OCI-LY1 (cell line): ENCODE measurements around the gene DIP2B.
"Not testable (repeated sequence)": the region's sequence is repeated elsewhere in the genome, so short reads cannot be mapped to it uniquely, and the experiment has no call there.

Experiments
- H2AFZ ChIP-seq: fragments of 200-600 bp; sonication (generic), shearing (Covaris generic); 2 replicates; pipeline ENCODE4 v1.6.0; 2014; ENCODE audit warnings: antibody characterized with exemption, mild to moderate bottlenecking, low read length
- H3F3A ChIP-seq: fragments of 200-600 bp; sonication (generic), shearing (Covaris generic); 2 replicates; pipeline ENCODE4 v1.6.0; 2014; ENCODE audit warnings: mild to moderate bottlenecking, antibody characterized with exemption, low read length, moderate library complexity; ENCODE audit not compliant: insufficient read depth
- H3K27ac ChIP-seq: fragments of 200-600 bp; sonication (generic); 2 replicates; pipeline ENCODE4 v1.5.1; 2014; ENCODE audit warnings: low read length, mixed run types, mild to moderate bottlenecking, low read depth; ENCODE audit not compliant: poor library complexity, severe bottlenecking
- H3K27me3 ChIP-seq: fragments of 200-600 bp; sonication (generic); 2 replicates; pipeline ENCODE4 v1.6.0; 2014; ENCODE audit warnings: antibody characterized with exemption, mild to moderate bottlenecking, low read length, moderate library complexity; ENCODE audit not compliant: insufficient read depth
- H3K36me3 ChIP-seq: fragments of 200-600 bp; sonication (generic); 2 replicates; pipeline ENCODE4 v1.6.1; 2014; ENCODE audit warnings: mild to moderate bottlenecking, antibody characterized with exemption, low read length, moderate library complexity, mixed read lengths; ENCODE audit not compliant: insufficient read depth
- H3K4me1 ChIP-seq: fragments of 200-600 bp; sonication (generic); 2 replicates; pipeline ENCODE4 v1.5.1; 2014; ENCODE audit warnings: mild to moderate bottlenecking, low read length, moderate library complexity; ENCODE audit not compliant: insufficient read depth, severe bottlenecking
- H3K4me2 ChIP-seq: fragments of 200-600 bp; sonication (generic), shearing (Covaris generic); 2 replicates; pipeline ENCODE4 v1.6.1; 2014; ENCODE audit warnings: low read length
- H3K4me3 ChIP-seq: fragments of 200-600 bp; sonication (generic); 2 replicates; pipeline ENCODE4 v1.5.1; 2014; ENCODE audit warnings: low read length, low read depth, mild to moderate bottlenecking, mixed read lengths; ENCODE audit not compliant: poor library complexity, severe bottlenecking
- H3K79me2 ChIP-seq: fragments of 200-600 bp; shearing (Covaris generic); 2 replicates; pipeline ENCODE4 v1.6.1; 2016; ENCODE audit warnings: mixed run types, low read length, mixed read lengths; ENCODE audit not compliant: insufficient read depth
- H3K9ac ChIP-seq: fragments of 200-600 bp; sonication (generic), shearing (Covaris generic); 2 replicates; pipeline ENCODE4 v1.6.1; 2014; ENCODE audit warnings: mild to moderate bottlenecking, low read length, mixed read lengths
- H3K9me2 ChIP-seq: fragments of 200-600 bp; sonication (generic), shearing (Covaris generic); 2 replicates; pipeline ENCODE4 v1.6.1; 2014; ENCODE audit warnings: low read depth, mild to moderate bottlenecking, low read length, mixed read lengths
- H3K9me3 ChIP-seq: fragments of 200-600 bp; shearing (Covaris generic); 2 replicates; pipeline ENCODE4 v1.6.1; 2014; ENCODE audit warnings: low read length, mixed read lengths
- H4K20me1 ChIP-seq: fragments of 200-600 bp; sonication (generic), shearing (Covaris generic); 2 replicates; pipeline ENCODE4 v1.6.0; 2016; ENCODE audit warnings: mild to moderate bottlenecking, low read length; ENCODE audit not compliant: insufficient read depth
- CTCF ChIP-seq: fragments of 200-600 bp; sonication (generic), shearing (Covaris generic); IDR thresholded peaks from 2 replicates; pipeline ENCODE4 v1.5.1; 2017; ENCODE audit warnings: mild to moderate bottlenecking, antibody characterized with exemption, low read length, moderate library complexity, mixed read lengths
- EZH2 ChIP-seq: fragments of 200-600 bp; sonication (generic), shearing (Covaris generic); IDR thresholded peaks from 2 replicates; pipeline ENCODE4 v1.8.0; 2017; ENCODE audit warnings: borderline replicate concordance, mixed run types, mild to moderate bottlenecking, antibody characterized with exemption, low read length, moderate library complexity, mixed read lengths

The DIP2B gene

DNA sequence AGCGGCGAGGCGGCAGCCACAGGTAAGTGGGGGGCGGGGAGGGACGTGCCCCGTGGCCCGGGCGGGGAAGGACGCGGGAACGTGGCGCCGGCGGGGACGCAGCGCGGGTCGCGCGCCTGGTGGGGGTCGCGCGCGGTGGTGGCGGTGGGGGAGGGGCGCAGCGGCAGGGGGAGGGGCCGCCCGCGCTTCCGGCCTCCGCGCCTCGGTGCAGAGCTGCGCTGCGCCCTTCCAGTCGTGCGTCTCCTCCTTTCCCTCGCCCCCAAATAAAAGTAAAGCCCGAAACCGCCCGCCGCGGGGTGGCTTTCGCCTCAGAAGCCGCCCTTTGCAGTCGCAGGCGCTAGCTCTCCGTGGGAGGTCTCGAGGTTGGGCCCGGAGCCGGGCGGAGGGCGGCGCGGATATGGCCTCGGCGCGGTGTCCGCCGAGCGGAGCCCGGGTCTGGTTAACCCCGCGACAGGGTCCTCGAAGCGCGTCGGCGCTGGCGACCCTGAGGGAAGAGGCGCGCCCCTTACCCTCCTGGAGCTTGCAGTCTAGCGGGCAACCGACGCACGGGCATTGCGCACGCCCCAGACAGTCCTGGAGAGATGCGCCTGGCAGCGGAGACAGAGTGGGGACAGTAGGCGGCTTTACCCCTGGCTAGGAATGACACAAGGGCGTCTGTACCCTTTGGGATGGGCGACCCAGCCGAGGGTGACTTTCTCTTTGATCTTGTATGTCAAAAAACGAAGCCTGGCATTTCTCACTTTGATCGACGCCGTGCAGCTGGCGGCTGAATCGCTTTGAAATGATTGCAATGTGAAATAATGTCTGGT is 259.7 kb downstream of the DIP2B start:
- H3K9me2 ChIP-seq, result no peaks in the 10 kb centered on the region
- H3K4me3 ChIP-seq, result peak overlapping the region; percentile 87
- H3F3A ChIP-seq, result no peaks in the 10 kb centered on the region
- TF ChIP-seq CTCF (no peak), EZH2 (no peak)
- H4K20me1 ChIP-seq, result no peaks in the 10 kb centered on the region
- peak overlapping the region; percentile 88 for H3K4me2 ChIP-seq
- H3K9me3 ChIP-seq, result peaks cover 2% of the 10 kb centered on the region; the same call in 1 of the 2 replicates
- peaks cover 36% of the 10 kb centered on the region for H3K79me2 ChIP-seq
- no peaks in the 10 kb centered on the region for H3K27me3 ChIP-seq
- peak overlapping the region; percentile 94 for H3K9ac ChIP-seq
- peaks cover 31% of the 10 kb centered on the region for H3K4me1 ChIP-seq
- H3K27ac ChIP-seq, result peak overlapping the region; percentile 77
- H3K36me3 ChIP-seq, result peaks cover 3% of the 10 kb centered on the region; the same call in 1 of the 2 replicates
- H2AFZ ChIP-seq, result no peak overlapping the region

DNA sequence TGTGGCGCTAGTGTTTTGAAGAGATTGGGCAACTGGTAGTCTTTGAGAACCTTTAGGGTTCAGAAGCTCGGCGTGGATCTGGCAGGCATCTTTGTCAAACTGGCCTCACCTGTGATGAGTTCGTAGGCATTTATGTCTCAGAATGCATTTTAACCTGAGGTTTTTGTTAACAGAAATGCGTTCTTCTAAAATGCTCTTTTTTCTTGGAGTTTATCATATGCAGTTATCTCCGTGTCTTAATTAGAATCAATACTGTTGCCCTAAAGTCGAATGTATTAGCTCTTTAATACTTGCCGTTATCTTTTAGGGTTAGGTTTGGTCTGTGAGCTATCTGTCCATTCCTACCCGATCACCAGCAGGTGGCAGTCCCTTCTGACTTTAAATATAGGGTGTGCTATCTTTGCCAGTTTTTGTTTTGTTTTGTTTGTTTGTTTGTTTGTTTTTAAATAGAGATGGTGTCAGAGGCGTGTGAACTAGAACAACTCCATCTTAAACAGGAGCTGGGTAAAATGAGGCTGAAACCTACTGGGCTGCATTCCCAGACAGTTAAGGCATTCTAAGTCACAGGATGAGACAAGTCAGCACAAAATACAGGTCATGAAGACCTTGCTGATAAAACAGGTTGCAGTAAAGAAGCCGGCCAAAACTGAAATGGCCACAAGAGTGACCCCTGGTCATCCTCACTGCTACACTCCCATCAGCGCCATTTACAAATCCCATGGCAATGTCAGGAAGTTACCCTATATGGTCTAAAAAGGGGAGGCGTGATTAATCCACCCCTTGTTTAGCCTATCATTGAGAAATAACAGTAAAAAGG is 260.5 kb downstream of the DIP2B start:
- no peak overlapping the region for H2AFZ ChIP-seq
- peak overlapping the region; percentile 94 for H3K9ac ChIP-seq
- TF ChIP-seq EZH2, result no peak
- peak; percentile 73 for TF ChIP-seq CTCF
- H3F3A ChIP-seq, result no peaks in the 10 kb centered on the region
- no peaks in the 10 kb centered on the region for H3K27me3 ChIP-seq
- peak overlapping the region; percentile 87 for H3K4me3 ChIP-seq
- peaks cover 10% of the 10 kb centered on the region for H3K36me3 ChIP-seq
- H3K27ac ChIP-seq, result peak overlapping the region; percentile 77
- peak overlapping the region; percentile 88 for H3K4me2 ChIP-seq
- no peaks in the 10 kb centered on the region for H4K20me1 ChIP-seq
- H3K9me3 ChIP-seq, result peaks cover 6% of the 10 kb centered on the region
- no peaks in the 10 kb centered on the region for H3K9me2 ChIP-seq
- peaks cover 36% of the 10 kb centered on the region for H3K79me2 ChIP-seq
- H3K4me1 ChIP-seq, result peaks cover 31% of the 10 kb centered on the region

- Histone ChIP-seq H3K79me2 (peaks cover 36% of the 10 kb centered on the region), H3K4me3 (no peak overlapping the region), H3K4me2 (no peak overlapping the region), H2AFZ (no peak overlapping the region), H3K4me1 (peaks cover 11% of the 10 kb centered on the region), H3K9ac (no peak overlapping the region), H3K9me3 (peaks cover 6% of the 10 kb centered on the region), H3K9me2 (no peaks in the 10 kb centered on the region), H4K20me1 (no peaks in the 10 kb centered on the region), H3F3A (no peaks in the 10 kb centered on the region), H3K36me3 (peaks cover 34% of the 10 kb centered on the region), H3K27ac (no peak overlapping the region), H3K27me3 (no peaks in the 10 kb centered on the region)
- TF ChIP-seq EZH2 (no peak), CTCF (no peak)
These were observed 263.6 kb downstream of the DIP2B start for GRCh38 chr12:50768391-50768790.

GRCh38 chr12:50768813-50769212 is 264.0 kb downstream of the DIP2B start:
- not testable (repeated sequence) for H3K27ac ChIP-seq

More at GRCh38 chr12:50768813-50769212, 264.0 kb downstream of the DIP2B start:
- Histone ChIP-seq H3K79me2 (peaks cover 36% of the 10 kb centered on the region), H3K36me3 (peaks cover 34% of the 10 kb centered on the region)
- not testable (repeated sequence) for H2AFZ ChIP-seq, H4K20me1 ChIP-seq, H3K4me2 ChIP-seq, H3K9me3 ChIP-seq, H3K27me3 ChIP-seq, H3K4me3 ChIP-seq, H3K4me1 ChIP-seq, H3F3A ChIP-seq, H3K9me2 ChIP-seq, H3K9ac ChIP-seq
